ENCODE results near the gene FYN. TPM values are rescaled to one million over a fixed set of nuclear protein-coding genes. Genes with fewer than 3 reads are reported as not detected.
"Not testable (repeated sequence)": the region's sequence is repeated elsewhere in the genome, so short reads cannot be mapped to it uniquely, and the experiment has no call there.

Gene FYN
- total RNA-seq, 1 donor from 2014 or later: 51.6 TPM

GRCh38 chr6:111886793-111887192 lies 13.5 kb upstream of the FYN start:
- ATAC-seq; DNase-seq; intact Hi-C loops (cut with micrococcal nuclease): not testable (repeated sequence)

GRCh38 chr6:111885373-111886027 lies 12.2 kb upstream of the FYN start:
- intact Hi-C loops (cut with micrococcal nuclease): no loop called here
- DNase-seq (no peak), ATAC-seq (no peak)

- no peak for DNase-seq
- ATAC-seq: no peak
- intact Hi-C loops (cut with micrococcal nuclease): no loop called here
Measured at GRCh38 chr6:111884068-111884467, 10.8 kb upstream of the FYN start.

DNA sequence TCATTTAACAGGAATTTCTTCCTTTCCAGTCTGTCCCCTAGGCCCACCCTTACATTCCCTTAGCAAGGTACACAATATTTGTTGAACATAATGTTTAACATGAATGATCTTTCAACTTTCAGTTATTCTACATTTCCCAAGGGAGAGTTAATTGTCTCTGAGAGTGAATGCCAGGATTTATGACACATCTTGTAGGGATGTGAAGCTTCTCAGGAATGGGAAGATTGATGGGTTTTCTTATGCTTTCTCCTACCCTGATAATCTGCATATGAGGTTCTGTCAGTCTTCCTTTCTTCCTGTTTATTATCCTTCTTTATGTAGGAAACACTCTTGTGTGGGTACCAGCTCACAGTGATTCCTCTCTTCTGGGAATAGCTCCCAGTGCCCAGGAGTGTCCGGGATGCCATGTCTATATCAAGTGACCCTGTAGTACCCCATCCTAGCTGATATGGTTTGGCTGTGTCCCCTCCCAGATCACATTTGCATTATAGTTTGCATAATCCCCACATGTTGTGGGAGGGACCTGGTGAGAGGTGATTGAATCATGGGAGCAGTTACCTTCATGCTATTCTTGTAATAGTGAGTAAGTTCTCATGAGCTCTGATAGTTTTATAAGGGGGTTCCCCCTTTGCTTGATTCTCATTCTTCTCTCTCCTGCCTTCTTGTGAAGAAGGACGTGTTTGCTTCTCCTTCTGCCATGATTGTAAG lies 7.1 kb upstream of the FYN start:
- intact Hi-C loops (cut with micrococcal nuclease): no loop called here
- no peak for ATAC-seq
- no peak for DNase-seq

DNA sequence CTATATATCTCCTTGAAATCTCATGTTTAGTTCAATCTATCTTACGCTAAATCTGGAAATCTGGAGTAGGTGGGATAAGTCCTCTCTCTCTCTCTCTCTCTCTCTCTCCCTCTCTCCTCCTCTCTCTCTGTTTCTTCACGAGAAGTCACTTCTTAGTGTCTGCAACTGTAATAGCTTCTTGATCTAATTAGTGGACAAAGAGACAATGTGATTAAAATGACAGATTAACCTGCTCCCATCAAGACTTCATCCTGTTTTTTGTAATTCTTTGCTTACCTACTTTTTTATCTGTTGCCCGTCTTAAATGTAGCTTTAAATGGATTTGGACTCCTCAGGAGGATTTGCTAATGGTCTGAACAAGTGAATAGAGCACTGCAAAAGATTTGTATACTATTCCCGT lies 2.5 kb upstream of the FYN start:
- DNase-seq (no peak), ATAC-seq (no peak)
- intact Hi-C loops (cut with micrococcal nuclease): loop anchor here (10.0 kb wide), 2 partner anchors 119 to 161 kb away; no protein-coding TSS in a partner anchor

DNA sequence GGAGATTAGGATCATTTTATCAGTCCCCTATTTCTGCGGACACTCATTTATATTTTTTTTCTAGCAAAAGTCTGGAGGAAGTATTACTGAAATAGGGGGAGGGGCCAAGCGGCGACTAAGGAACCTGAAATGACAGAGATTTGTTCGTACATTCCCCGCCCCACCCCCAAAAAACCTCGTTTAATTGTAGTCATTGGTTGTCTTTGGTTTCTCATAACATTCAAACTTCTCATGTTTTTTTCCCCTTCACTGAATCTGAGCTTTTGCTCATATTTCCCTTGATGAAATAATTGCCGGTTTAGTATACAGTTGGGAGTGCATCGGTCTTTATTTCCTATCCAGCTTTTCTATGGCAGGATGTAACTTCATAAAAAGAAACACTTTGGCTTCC lies 768 bp upstream of the FYN start:
- peak; percentile 32 for DNase-seq
- ATAC-seq: no peak
- intact Hi-C loops (cut with micrococcal nuclease): loop anchor here (10.0 kb wide), 2 partner anchors 121 to 159 kb away; no protein-coding TSS in a partner anchor

DNA sequence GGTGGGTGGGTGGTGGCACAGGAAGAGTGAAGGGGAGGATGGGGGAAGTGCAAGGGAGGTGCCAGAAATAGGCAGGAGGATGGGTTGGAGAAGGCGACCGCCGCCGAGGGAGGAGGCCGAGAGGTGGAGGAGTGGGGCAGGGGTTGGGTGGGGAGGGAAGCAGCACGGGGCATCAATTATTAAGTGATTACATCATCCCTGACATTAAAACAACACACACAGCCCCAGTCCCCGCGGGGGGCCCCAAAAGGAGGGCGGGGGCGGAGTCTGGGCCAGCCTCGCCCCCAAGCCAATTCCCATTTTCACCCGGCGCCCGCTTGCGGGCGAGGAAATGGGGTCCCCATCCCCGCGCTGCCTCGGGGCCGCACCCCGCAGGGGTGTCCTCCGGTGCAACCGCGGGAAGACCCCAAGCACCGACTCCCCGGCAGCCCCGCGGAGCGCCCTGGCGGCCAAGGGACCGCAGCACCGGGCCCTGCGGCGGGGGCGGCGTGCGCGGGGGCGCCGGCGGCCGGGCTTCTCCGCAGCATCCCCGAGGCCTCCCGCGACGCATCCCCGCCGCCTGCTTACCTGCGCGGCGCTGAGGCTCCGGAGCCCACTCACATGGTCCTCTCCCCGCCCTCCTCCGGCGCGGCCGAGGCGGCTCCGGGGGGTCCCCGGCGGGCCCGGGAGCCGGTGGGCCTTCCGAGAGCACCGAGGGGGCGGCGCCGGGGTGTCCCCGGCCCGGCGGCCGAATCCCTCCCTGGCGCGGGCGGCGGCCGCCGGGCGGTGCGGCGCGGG lies 663 bp downstream of the FYN start:
- DNase-seq: peak; percentile 71
- intact Hi-C loops (cut with micrococcal nuclease): loop anchor here (10.0 kb wide), 2 partner anchors 122 to 158 kb away; no protein-coding TSS in a partner anchor
- peak; percentile 34 for ATAC-seq

GRCh38 chr6:111871725-111872400 lies 1.4 kb downstream of the FYN start:
- intact Hi-C loops (cut with micrococcal nuclease): loop anchor here (10.0 kb wide), 2 partner anchors 123 to 157 kb away; no protein-coding TSS in a partner anchor
- peak; percentile 46 for ATAC-seq
- DNase-seq: peak; percentile 55

DNA sequence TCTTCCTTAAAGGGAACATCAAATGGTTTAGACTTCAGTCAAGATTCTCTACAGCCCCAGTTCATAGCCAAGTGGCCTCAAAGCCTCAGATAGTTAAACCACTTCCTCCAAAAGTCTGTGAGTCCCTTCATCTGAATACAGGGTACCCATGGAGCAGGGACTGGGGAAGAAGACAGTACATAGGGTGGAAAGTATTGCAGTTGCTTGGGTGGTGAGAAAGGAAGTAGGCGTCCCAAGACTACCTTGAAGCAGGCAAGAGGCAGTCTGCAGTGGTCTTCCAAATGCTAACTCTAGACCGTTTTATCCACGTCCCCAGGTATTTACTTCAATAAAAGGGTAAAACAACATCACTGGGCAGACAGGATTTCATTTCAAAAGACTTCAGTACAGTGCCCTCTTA lies 2.0 kb downstream of the FYN start:
- intact Hi-C loops (cut with micrococcal nuclease): loop anchor here (10.0 kb wide), 2 partner anchors 124 to 156 kb away; no protein-coding TSS in a partner anchor
- ATAC-seq (no peak), DNase-seq (no peak)

- intact Hi-C loops (cut with micrococcal nuclease): loop anchor here (10.0 kb wide), 2 partner anchors 124 to 156 kb away; no protein-coding TSS in a partner anchor
- no peak for ATAC-seq
- DNase-seq: no peak
Measured at GRCh38 chr6:111870742-111871064, 2.5 kb downstream of the FYN start.

- ATAC-seq: no peak
- DNase-seq: no peak
- intact Hi-C loops (cut with micrococcal nuclease): loop anchor here (10.0 kb wide), 2 partner anchors 125 to 155 kb away; no protein-coding TSS in a partner anchor
Measured at GRCh38 chr6:111870051-111870741, 3.1 kb downstream of the FYN start.

GRCh38 chr6:111866857-111867256 lies 6.4 kb downstream of the FYN start:
- intact Hi-C loops (cut with micrococcal nuclease): no loop called here
- ATAC-seq: no peak
- DNase-seq: no peak

DNA sequence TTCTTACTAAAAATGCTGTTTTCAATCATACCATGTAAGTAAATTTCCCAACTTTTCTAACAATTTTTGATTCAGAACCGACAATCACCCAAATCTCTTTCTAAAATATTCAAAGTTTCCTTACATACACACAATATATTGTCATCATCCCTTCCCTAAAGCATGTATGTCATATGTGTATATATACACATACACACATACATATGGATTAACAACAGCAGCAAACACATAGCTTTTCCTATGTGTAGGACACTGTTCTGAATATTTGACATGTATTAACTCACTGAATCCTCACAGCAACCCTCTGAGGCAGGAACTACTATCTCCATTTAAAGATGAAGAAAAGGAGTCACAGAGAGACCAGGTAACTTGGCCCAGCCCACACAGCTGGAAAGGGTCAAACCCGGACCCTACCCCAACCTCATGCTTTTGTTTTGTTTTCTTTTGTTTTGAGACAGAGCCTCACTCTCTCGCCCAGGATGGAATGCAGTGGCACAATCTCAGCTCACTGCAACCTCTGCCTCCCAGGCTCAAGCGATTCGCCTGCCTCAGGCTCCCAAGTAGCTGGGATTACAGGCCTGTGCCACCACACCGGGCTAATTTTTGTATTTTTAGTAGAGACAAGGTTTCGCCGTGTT lies 7.2 kb downstream of the FYN start:
- intact Hi-C loops (cut with micrococcal nuclease): no loop called here
- DNase-seq: no peak
- ATAC-seq: no peak

- intact Hi-C loops (cut with micrococcal nuclease): no loop called here
- ATAC-seq: no peak
Measured at GRCh38 chr6:111865049-111865585, 8.1 kb downstream of the FYN start.

DNA sequence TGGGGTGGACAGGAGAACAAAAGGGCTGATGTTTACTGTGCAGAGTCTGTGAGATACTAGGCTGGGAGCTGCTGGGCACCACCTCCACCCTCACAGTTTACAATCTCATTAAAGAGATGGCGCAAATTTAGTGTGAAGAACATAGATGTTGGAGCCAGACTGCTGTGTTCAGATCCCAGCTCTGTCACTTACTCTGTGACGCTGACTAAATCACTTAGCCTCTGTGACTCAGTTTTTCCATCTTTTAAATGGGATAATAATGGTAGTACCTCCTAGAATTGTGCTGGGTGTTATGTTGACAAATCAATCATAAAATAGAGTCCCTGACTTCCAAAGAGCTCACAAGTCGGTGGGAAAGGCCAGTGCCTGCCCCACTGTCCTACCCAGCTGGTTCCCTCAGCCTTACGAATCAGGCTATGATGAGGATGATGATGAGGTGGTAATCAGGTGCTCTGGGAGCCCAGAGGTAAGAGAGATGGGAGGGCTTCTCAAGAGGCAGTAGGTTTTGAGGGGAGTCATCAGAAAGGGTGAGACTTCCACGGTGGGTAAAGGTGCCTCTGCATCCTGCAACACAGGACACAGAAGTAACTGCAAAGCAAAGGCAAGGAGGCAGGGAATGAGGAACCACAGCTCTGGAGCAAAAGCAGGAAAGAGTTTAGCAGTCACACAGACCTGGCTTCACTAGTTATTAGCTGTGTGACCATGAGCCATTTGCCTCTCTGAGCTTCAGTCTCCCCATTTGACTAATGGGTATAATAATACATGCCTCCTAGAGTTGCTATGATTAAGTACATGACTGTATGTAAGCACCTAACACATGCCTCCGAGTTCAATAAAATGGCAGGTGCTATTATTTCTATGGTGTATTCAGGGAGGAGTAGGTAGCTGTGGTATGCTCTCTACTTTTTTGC lies 8.9 kb downstream of the FYN start:
- DNase-seq (no peak), ATAC-seq (no peak)
- intact Hi-C loops (cut with micrococcal nuclease): no loop called here

More at GRCh38 chr6:111865049-111865585, 8.1 kb downstream of the FYN start:
- no peak for DNase-seq

DNA sequence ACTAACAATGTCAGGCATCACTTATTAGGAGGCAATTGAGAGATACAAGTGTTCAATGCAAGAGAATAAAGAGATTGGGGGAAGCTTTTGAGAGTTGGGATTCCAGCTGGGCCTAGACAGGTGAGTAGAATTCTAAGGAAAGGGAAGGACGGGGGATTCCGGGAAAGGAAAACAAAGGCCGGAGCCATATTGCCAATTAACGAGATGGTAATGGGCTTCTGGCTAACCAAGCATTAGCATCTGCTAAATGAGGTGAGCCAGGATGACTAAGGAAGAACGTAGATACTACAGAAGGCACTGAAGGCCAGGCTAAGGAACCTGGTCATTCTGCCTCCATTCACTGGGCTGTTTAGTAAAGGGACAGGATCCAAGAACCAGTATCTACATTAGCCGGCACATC lies 10.5 kb downstream of the FYN start:
- no peak for DNase-seq
- intact Hi-C loops (cut with micrococcal nuclease): no loop called here
- no peak for ATAC-seq

DNA sequence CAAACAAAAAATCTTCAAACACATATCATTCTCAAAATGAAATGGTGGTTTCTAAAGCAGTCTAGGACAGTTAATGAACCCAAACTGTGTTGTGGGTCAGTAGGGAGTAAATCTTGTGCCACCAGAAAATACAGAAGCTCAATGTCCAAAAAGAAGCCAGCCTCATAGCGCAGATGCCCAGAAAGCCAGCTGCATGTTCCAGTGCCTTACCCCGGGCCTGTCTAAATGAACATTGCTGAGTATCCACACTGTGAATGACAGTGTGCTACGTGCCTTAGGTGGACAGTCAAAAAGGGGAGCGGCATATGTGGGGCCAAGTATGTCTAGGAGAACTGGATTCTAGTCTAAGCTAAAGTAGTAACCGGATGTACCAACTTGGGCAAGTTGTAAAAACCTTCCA lies 10.9 kb downstream of the FYN start:
- intact Hi-C loops (cut with micrococcal nuclease): no loop called here
- no peak for DNase-seq
- no peak for ATAC-seq
